Activated CD8-positive, alpha-beta T cell treated with anti-CD3 and anti-CD28 coated beads, Interleukin-2, amount 10 ng/mL, durations not matched to agents 7 days and 5 days (primary cell): ENCODE data around the gene SLC35B1. TPM values are rescaled to one million over a fixed set of nuclear protein-coding genes. Genes with fewer than 3 reads are reported as not detected.
"Not testable (repeated sequence)": the region's sequence is repeated elsewhere in the genome, so short reads cannot be mapped to it uniquely, and the experiment has no call there.

Experiments
- ATAC-seq: fragments of 150-1000 bp; cut with Tn5 transposase; one replicate; pipeline ENCODE4 v1.10.0; 2021; ENCODE audit warnings: moderate library complexity
- CTCF ChIA-PET: fragments of 350-600 bp; sonication (Branson Sonifier 250); formaldehyde crosslinking; loops from one replicate; lab custom pipeline; 2021; ENCODE audit warnings: antibody characterized with exemption; lab: Charles Lee
- POLR2A ChIA-PET: fragments of 350-600 bp; sonication (Branson Sonifier 250); formaldehyde crosslinking; loops from one replicate; lab custom pipeline; 2021; ENCODE audit warnings: antibody characterized with exemption; lab: Charles Lee
- DNase-seq: peaks from one replicate; pipeline ENCODE4 v3.0.0-alpha.2; 2020
- H3K27ac Mint-ChIP-seq: one replicate; pipeline ENCODE4 v1.8.0; 2021; ENCODE audit warnings: mild to moderate bottlenecking, mixed read lengths
- H3K27me3 Mint-ChIP-seq: one replicate; pipeline ENCODE4 v1.8.0; 2021; ENCODE audit warnings: low read depth, mixed read lengths
- H3K36me3 Mint-ChIP-seq: one replicate; pipeline ENCODE4 v1.8.0; 2021; ENCODE audit warnings: low read depth, mixed read lengths
- H3K4me1 Mint-ChIP-seq: one replicate; pipeline ENCODE4 v1.8.0; 2021; ENCODE audit warnings: low read depth, mixed read lengths
- H3K4me3 Mint-ChIP-seq: one replicate; pipeline ENCODE4 v1.8.0; 2021; ENCODE audit warnings: mild to moderate bottlenecking, mixed read lengths
- H3K9me3 Mint-ChIP-seq: one replicate; pipeline ENCODE4 v1.8.0; 2022; ENCODE audit warnings: mixed read lengths; ENCODE audit not compliant: insufficient read depth
- total RNA-seq, 2 experiments: library from RNA; stranded (reverse); gene quantifications; one replicate each; pipeline ENCODE4 v1.2.3, GENCODE V29; 2021

The SLC35B1 gene
- total RNA-seq, 2 experiments from 2014 or later = 50.7 to 62.6 TPM

- Mint-ChIP-seq H3K4me1 (peaks cover 53% of the 10 kb centered on the region), H3K9me3 (no peaks in the 10 kb centered on the region), H3K36me3 (peaks cover 39% of the 10 kb centered on the region), H3K4me3 (no peak overlapping the region), H3K27me3 (no peaks in the 10 kb centered on the region), H3K27ac (no peak overlapping the region)
- CTCF ChIA-PET = interaction anchor here (1.5 kb wide), 1 partner anchor 26 kb away, joined by 4 read pairs; no protein-coding TSS in a partner anchor
- no peak for DNase-seq
- no peak for ATAC-seq
- POLR2A ChIA-PET = interaction anchor here (0.8 to 1.1 kb wide), 2 partner anchors 12 to 29 kb away, joined by 3 read pairs; no protein-coding TSS in a partner anchor
Measured at GRCh38 chr17:49734515-49735490, 27.0 kb upstream of the SLC35B1 start.

GRCh38 chr17:49731435-49731831, 23.7 kb upstream of the SLC35B1 start:
- ATAC-seq (no peak), DNase-seq (no peak)
- Mint-ChIP-seq H3K27ac (no peak overlapping the region), H3K4me1 (peaks cover 37% of the 10 kb centered on the region), H3K9me3 (no peaks in the 10 kb centered on the region), H3K36me3 (peaks cover 50% of the 10 kb centered on the region), H3K4me3 (no peak overlapping the region), H3K27me3 (no peaks in the 10 kb centered on the region)
- ChIA-PET POLR2A (interaction anchor here (0.7 to 1.2 kb wide), 2 partner anchors 9 to 33 kb away, joined by 3 read pairs; no protein-coding TSS in a partner anchor), CTCF (interaction anchor here (1.4 to 3.2 kb wide), 3 partner anchors 10 to 48 kb away, joined by 3 to 10 read pairs (median 4); partner anchors contain the start of gene SLC35B1)

GRCh38 chr17:49730785-49731434, 23.1 kb upstream of the SLC35B1 start:
- ATAC-seq (no peak), DNase-seq (no peak)
- H3K4me3 Mint-ChIP-seq = no peak overlapping the region
- H3K36me3 Mint-ChIP-seq = peaks cover 52% of the 10 kb centered on the region
- H3K9me3 Mint-ChIP-seq = no peaks in the 10 kb centered on the region
- ChIA-PET CTCF (interaction anchor here (1.4 to 3.2 kb wide), 6 partner anchors 10 to 48 kb away, joined by 3 to 12 read pairs (median 4); partner anchors contain the start of gene SLC35B1), POLR2A (interaction anchor here (1.2 kb wide), 1 partner anchor 9 kb away, joined by 3 read pairs; no protein-coding TSS in a partner anchor)
- H3K27ac Mint-ChIP-seq = no peak overlapping the region
- no peaks in the 10 kb centered on the region for H3K27me3 Mint-ChIP-seq
- H3K4me1 Mint-ChIP-seq = peaks cover 36% of the 10 kb centered on the region

DNA sequence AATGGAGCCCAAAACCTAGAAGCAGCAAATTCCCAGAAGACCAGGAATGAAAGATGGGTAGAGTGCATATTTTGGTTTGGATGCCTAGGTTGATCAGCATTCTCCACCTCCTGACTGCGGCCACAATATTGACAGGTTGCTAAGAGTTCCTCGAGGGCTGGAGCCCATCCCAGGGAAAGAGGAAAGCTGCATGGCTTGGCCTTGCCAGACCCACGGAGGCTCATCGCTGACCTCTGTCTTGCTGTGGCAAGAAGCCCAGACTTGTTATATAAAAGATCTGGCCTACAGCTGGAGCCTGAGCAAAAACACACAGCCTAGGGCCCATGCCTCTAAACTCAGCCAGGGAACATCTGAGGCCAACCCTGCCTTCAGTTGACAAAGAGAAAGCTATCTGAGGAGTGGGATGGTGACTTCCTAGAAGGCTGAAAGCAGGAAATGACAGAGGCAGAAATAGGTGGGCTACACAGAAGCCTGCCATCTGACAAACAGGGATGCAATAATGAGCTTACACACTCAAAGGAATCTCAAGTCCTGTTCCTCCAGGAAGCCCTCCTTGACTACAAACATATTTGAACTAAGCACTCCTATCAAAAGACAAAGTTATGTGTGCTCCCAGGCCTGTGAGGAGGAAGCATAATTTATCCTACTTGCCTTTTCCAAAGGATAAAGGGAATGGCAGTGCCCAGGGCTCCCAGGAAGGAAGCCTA, 22.5 kb upstream of the SLC35B1 start:
- Mint-ChIP-seq H3K27ac (no peak overlapping the region), H3K27me3 (no peaks in the 10 kb centered on the region), H3K36me3 (peaks cover 59% of the 10 kb centered on the region), H3K9me3 (no peaks in the 10 kb centered on the region), H3K4me1 (peaks cover 35% of the 10 kb centered on the region), H3K4me3 (no peak overlapping the region)
- CTCF ChIA-PET = interaction anchor here (1.3 to 3.2 kb wide), 7 partner anchors 8 to 49 kb away, joined by 3 to 12 read pairs (median 4); partner anchors contain the start of gene SLC35B1
- DNase-seq = no peak
- no peak for ATAC-seq
- POLR2A ChIA-PET = interaction anchor here (0.8 to 2.2 kb wide), 6 partner anchors 8 to 58 kb away, joined by 3 to 7 read pairs (median 4); partner anchors contain the start of genes KAT7 and SLC35B1

DNA sequence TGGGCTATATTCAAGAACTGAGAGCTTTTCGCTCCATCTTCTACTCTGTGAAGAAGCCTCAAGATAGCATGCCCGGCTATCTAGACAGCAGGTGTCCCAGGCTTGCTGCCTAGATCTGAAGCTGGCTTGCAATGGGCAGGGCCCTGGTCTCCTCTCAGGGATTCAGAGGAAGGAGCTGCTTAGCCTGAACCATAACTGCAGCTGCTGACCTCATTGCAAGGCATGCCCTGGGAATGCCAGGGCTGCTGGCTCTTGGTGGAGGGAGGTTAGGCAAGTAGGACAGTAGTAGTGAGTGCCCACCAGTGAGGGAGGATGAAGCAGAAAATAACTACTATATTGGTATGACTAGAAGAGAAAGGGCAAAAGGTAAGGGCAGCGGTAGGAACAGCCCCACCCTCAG, 21.3 kb upstream of the SLC35B1 start:
- DNase-seq (no peak), ATAC-seq (no peak)
- ChIA-PET POLR2A (interaction anchor here (0.8 to 2.2 kb wide), 6 partner anchors 9 to 59 kb away, joined by 3 to 7 read pairs (median 4); partner anchors contain the start of genes KAT7 and SLC35B1), CTCF (interaction anchor here (1.3 to 3.2 kb wide), 5 partner anchors 10 to 57 kb away, joined by 3 to 12 read pairs (median 7); partner anchors contain the start of gene SLC35B1)
- Mint-ChIP-seq H3K27me3 (no peaks in the 10 kb centered on the region), H3K36me3 (peaks cover 60% of the 10 kb centered on the region), H3K4me1 (peaks cover 34% of the 10 kb centered on the region), H3K4me3 (no peak overlapping the region), H3K27ac (peak overlapping the region; percentile 10), H3K9me3 (no peaks in the 10 kb centered on the region)

GRCh38 chr17:49728425-49728824, 20.7 kb upstream of the SLC35B1 start:
- no peak for ATAC-seq

DNA sequence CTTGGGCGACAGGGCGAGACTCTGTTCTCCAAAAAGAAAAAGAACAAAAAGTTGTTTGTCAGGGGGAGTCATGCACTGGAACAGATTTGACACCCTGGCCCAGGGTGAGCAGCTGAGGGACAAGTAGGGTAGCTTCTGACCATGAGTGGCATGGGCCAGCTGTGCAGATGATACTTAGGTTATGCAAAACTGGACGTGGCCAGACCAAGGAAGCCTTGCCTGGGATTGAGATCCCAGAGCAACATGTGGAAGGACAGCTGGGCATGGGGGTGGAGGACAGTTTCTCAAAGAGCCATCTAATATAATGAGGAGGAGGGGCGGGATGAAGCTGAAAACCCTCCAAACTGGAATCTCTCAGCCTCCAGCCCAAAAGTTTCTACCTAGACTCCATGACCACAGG, 19.6 kb upstream of the SLC35B1 start:
- DNase-seq (no peak), ATAC-seq (no peak)
- peaks cover 51% of the 10 kb centered on the region for H3K36me3 Mint-ChIP-seq
- no peaks in the 10 kb centered on the region for H3K9me3 Mint-ChIP-seq
- H3K27me3 Mint-ChIP-seq = no peaks in the 10 kb centered on the region
- peak overlapping the region; percentile 34 for H3K27ac Mint-ChIP-seq
- H3K4me1 Mint-ChIP-seq = peaks cover 34% of the 10 kb centered on the region
- no peak overlapping the region for H3K4me3 Mint-ChIP-seq
- ChIA-PET POLR2A (interaction anchor here (1.3 kb wide), 1 partner anchor 12 kb away, joined by 4 read pairs; no protein-coding TSS in a partner anchor), CTCF (interaction anchor here (1.3 to 1.6 kb wide), 2 partner anchors 10 to 18 kb away, joined by 5 read pairs; no protein-coding TSS in a partner anchor)

More at GRCh38 chr17:49728425-49728824, 20.7 kb upstream of the SLC35B1 start:
- Mint-ChIP-seq H3K9me3 (no peaks in the 10 kb centered on the region), H3K4me1 (peaks cover 34% of the 10 kb centered on the region), H3K36me3 (peaks cover 60% of the 10 kb centered on the region), H3K27me3 (no peaks in the 10 kb centered on the region), H3K4me3 (no peak overlapping the region), H3K27ac (peak overlapping the region; percentile 62)
- CTCF ChIA-PET = interaction anchor here (1.4 to 3.0 kb wide), 4 partner anchors 19 to 57 kb away, joined by 3 to 12 read pairs (median 4); no protein-coding TSS in a partner anchor
- POLR2A ChIA-PET = interaction anchor here (0.6 to 2.2 kb wide), 6 partner anchors 10 to 60 kb away, joined by 3 to 7 read pairs (median 4); partner anchors contain the start of gene KAT7
- DNase-seq = no peak

- CTCF ChIA-PET = no interaction called here
Measured at GRCh38 chr17:49725452-49726130, 17.8 kb upstream of the SLC35B1 start.

GRCh38 chr17:49724552-49724951, 16.8 kb upstream of the SLC35B1 start:
- H3K36me3 Mint-ChIP-seq = peaks cover 43% of the 10 kb centered on the region
- H3K4me1 Mint-ChIP-seq = peaks cover 19% of the 10 kb centered on the region
- H3K27ac Mint-ChIP-seq, H3K27me3 Mint-ChIP-seq, CTCF ChIA-PET, H3K9me3 Mint-ChIP-seq, H3K4me3 Mint-ChIP-seq, ATAC-seq, DNase-seq: not testable (repeated sequence)
- POLR2A ChIA-PET = interaction anchor here (1.1 kb wide), 1 partner anchor 15 kb away, joined by 3 read pairs; no protein-coding TSS in a partner anchor

More at GRCh38 chr17:49725452-49726130, 17.8 kb upstream of the SLC35B1 start:
- Mint-ChIP-seq H3K27me3 (no peaks in the 10 kb centered on the region), H3K36me3 (peaks cover 44% of the 10 kb centered on the region), H3K27ac (peak overlapping the region; percentile 26), H3K4me3 (no peak overlapping the region), H3K4me1 (peaks cover 27% of the 10 kb centered on the region), H3K9me3 (no peaks in the 10 kb centered on the region)
- no peak for DNase-seq
- POLR2A ChIA-PET = no interaction called here
- ATAC-seq = no peak

DNA sequence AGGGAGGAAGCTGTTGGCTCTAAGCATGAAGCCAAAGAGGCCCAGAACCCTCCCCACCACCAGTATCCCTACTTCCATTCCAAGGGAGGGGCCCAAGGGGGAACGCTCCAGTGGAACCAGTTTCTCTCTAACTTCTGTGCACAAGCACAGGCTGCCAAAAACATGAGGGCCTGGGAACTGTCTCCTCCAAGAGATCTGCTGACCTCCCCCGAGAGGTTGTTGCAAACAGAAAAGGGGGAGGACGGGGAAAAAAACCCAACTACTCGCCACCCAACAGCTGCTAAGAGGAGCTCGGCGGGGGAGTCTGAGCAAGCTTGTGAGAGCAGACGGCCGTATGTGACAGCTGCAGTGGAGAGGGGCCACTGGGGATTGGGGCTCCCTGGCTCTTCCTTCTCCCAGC, 15.7 kb upstream of the SLC35B1 start:
- POLR2A ChIA-PET = interaction anchor here (1.1 kb wide), 1 partner anchor 16 kb away, joined by 3 read pairs; no protein-coding TSS in a partner anchor
- CTCF ChIA-PET = no interaction called here
- no peaks in the 10 kb centered on the region for H3K9me3 Mint-ChIP-seq
- H3K27me3 Mint-ChIP-seq = no peaks in the 10 kb centered on the region
- peak overlapping the region; percentile 29 for H3K27ac Mint-ChIP-seq
- H3K4me1 Mint-ChIP-seq = peaks cover 10% of the 10 kb centered on the region
- DNase-seq (no peak), ATAC-seq (no peak)
- no peak overlapping the region for H3K4me3 Mint-ChIP-seq
- H3K36me3 Mint-ChIP-seq = peaks cover 40% of the 10 kb centered on the region
